SH-SY5Y (cell line): ENCODE results near the gene EFNB2.

Experiments used
- GATA2 ChIP-seq: IDR thresholded peaks from 2 replicates; pipeline ENCODE4 v1.6.1; 2011; ENCODE audit warnings: mild to moderate bottlenecking, low read depth, low read length
- GATA3 ChIP-seq: IDR thresholded peaks from 2 replicates; pipeline ENCODE4 v1.6.1; 2011; ENCODE audit warnings: low read depth, mild to moderate bottlenecking, low read length, moderate library complexity

DNA sequence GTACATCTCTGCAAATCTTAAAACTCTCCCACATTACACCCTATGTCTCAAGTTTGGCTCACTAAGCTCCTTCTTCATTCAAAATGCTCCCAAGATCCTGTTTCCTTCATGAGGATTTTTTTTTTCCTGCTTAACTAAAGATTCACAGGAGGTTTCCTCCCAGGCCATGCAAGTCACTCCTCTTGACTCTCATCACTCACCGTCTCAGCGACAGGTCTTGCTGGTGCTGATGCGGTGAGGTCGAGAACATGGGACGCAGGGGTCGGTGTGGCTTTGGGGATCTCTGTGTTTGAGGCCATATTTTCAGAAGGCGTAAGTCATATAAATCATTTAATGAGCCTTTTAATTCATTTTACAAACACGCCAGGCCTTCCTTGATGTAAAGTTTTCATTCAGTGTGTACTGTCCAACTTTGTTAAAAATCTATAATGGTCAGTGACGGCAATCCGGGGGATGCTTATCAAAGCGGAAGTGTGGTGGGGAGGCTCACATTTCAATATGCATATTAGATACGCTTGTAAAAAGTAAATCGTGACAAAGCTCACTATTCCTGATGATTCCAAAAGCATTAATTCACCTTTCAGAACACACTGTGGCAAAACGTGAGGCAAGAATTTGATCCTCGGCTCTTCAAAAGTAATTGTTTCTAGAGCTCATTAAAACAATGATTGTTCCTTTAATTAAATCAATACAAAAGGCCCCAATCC, 20.4 kb downstream of the EFNB2 start:
- TF ChIP-seq GATA3 (no peak), GATA2 (no peak)
